GM23248 (cell line): ENCODE measurements around the gene CD84.

Source experiments
- EZH2 ChIP-seq: fragments of 200-600 bp; sonication (generic); IDR thresholded peaks from 2 replicates; pipeline ENCODE4 v1.6.1; 2018; ENCODE audit warnings: antibody characterized with exemption, mild to moderate bottlenecking; ENCODE audit not compliant: insufficient read depth, poor library complexity, severe bottlenecking
- EZH2phosphoT487 ChIP-seq: fragments of 200-600 bp; sonication (generic); IDR thresholded peaks from 2 replicates; pipeline ENCODE4 v1.6.1; 2018; ENCODE audit warnings: antibody characterized with exemption, moderate library complexity, mild to moderate bottlenecking, low read depth; ENCODE audit not compliant: insufficient read depth

- TF ChIP-seq EZH2 = no peak
- TF ChIP-seq EZH2phosphoT487 = no peak
Measured at GRCh38 chr1:160579216-160579701, at the start of gene CD84.
